Gastrocnemius medialis (tissue), 4 donors: ENCODE measurements around the gene KIAA0930. TPM values are rescaled to one million over a fixed set of nuclear protein-coding genes. Genes with fewer than 3 reads are reported as not detected.
A peak's percentile ranks its signal among the peaks of the same experiment; 100 is the strongest.

ENCODE experiments used
- ATAC-seq, 2 donors: fragments of 150-250 bp; one replicate each; pipeline ENCODE4 v1.9.1; 2016
- DNase-seq, 2 donors: peaks; one replicate each; pipeline ENCODE4 v3.0.0-alpha.2; 2019
- H3K27ac ChIP-seq, 4 donors: fragments of 200-600 bp; sonication (generic); 1 replicate in 1 of 4; 2 replicates in 3 of 4; pipeline ENCODE4 v1.5.1; 2016 to 2018; ENCODE audit warnings: mild to moderate bottlenecking in 2 of 4, moderate library complexity in 1 of 4
- H3K27me3 ChIP-seq, 3 donors: fragments of 200-600 bp; sonication (generic) in 2 of 3; 1 replicate in 1 of 3; 2 replicates in 2 of 3; pipeline versions ENCODE4 v1.5.1 to v1.6.0; 2016 to 2019; ENCODE audit warnings: mild to moderate bottlenecking in 1 of 3, moderate library complexity in 1 of 3
- H3K36me3 ChIP-seq, 2 donors: fragments of 200-600 bp; sonication (generic) in 1 of 2; one replicate each; pipeline ENCODE4 v1.5.1; 2017 to 2018
- H3K4me1 ChIP-seq, 2 donors: fragments of 200-600 bp; sonication (generic) in 1 of 2; one replicate each; pipeline ENCODE4 v1.5.1; 2016 to 2017; ENCODE audit warnings: mild to moderate bottlenecking in 2 of 2
- H3K4me3 ChIP-seq, 4 donors: fragments of 200-600 bp; sonication (generic) in 3 of 4; 1 replicate in 1 of 4; 2 replicates in 3 of 4; pipeline ENCODE4 v1.5.1; 2016 to 2019; ENCODE audit warnings: mild to moderate bottlenecking in 2 of 4
- H3K9me3 ChIP-seq, 3 donors: fragments of 200-600 bp; sonication (generic) in 2 of 3; 1 replicate in 1 of 3; 2 replicates in 2 of 3; pipeline ENCODE4 v1.5.1; 2016 to 2019
- POLR2A ChIP-seq, 2 donors: fragments of 450-650 bp; IDR thresholded peaks; one replicate each; pipeline ENCODE4 v1.6.1; 2017; ENCODE audit warnings: antibody characterized with exemption in 2 of 2, mild to moderate bottlenecking in 2 of 2, moderate library complexity in 2 of 2
- in situ Hi-C, 4 donors: fragments of 200-750 bp; cut with MboI; loops; one replicate each; pipeline versions ENCODE4 v1.15.0 to v1.8.0; 2017; ENCODE audit warnings: low sequenced_read_pairs in 4 of 4
- intact Hi-C: fragments of 100-400 bp; cut with DNase I; formaldehyde crosslinking; loops from one replicate; pipeline ENCODE4 v1.15.1; 2023; ENCODE audit warnings: low total_unique reads
- total RNA-seq, 4 donors: library from RNA; depleted of rRNA; stranded (reverse); fragments of >200 nt; gene quantifications; one replicate each; pipeline versions ENCODE4 v1.1.0 to v1.2.3, GENCODE V29; 2016
- TF ChIP-seq, protein P1 (sequence below), 5 experiments: fragments of 450-650 bp in 3 of 5; fragments of 200-600 bp in 2 of 5; sonication (generic) in 2 of 5; IDR thresholded peaks in 4 of 5; conservative IDR thresholded peaks in 1 of 5; 1 replicate in 4 of 5; 2 replicates in 1 of 5; pipeline ENCODE4 v1.5.1; 2016 to 2019; ENCODE audit warnings: antibody characterized with exemption in 5 of 5, mild to moderate bottlenecking in 3 of 5, moderate library complexity in 3 of 5

KIAA0930 gene
- 10 to 100 TPM; 45.1 to 99.9 (median 53.7) TPM for total RNA-seq

DNA sequence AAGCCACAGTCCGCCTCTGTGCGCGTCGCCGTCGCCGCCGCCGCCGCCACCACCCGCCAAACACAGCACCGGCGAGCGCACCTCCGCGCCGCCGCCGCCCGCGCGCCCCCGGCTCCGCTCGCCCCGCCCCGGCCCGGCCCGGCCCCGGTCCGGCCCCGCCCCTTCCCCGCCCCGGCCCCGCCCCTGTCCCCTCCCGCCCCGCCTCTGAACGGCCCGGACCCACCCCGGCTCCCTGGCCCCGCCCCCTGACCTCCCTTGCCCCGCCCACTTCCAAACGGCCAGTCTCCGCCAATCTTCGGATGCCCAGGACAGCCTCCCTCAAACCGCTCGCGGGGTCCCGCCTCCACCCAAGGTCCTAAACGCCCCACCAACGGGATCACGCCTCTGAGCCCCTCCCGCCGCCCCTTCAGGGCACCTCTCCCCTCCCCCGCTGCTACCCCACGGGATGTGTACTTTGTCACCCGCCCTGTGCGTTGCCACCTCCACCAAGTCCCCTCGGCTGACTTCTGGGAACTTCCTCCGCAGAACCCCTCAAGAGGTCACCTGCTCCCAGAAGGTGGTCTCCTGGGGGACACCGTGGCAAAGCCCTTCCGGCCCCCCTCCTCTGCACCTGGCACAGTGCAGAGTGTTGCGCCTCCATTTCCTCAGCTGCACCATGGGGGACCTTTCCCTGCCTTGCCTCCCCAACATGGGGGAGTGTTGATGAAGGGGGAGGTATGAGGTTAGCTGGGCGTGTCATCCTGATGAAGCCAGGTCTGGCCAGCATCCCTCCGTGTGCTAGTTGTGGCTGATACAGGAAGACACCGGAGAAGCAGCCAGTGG lies at the start of gene KIAA0930:
TSS of gene KIAA0930 (minus strand) at position 85 of the 822 bp plus-strand sequence. CDS start 191 bp downstream, outside the sequence.
- DNase-seq (peak; percentile 69 to 70), ATAC-seq (peak; percentile 69 to 81)
- Histone ChIP-seq H3K27ac (peak within 1 kb of the TSS; percentile 57 to 75 (median 70)), H3K4me1 (peaks cover 8 to 15% of the 10 kb centered on the region in 2 donors), H3K27me3 (no peaks in the 10 kb centered on the region), H3K9me3 (no peaks in the 10 kb centered on the region), H3K36me3 (no peaks in the 10 kb centered on the region), H3K4me3 (peak within 1 kb of the TSS; percentile 59 to 83 (median 72))
- TF ChIP-seq, protein P1, sequence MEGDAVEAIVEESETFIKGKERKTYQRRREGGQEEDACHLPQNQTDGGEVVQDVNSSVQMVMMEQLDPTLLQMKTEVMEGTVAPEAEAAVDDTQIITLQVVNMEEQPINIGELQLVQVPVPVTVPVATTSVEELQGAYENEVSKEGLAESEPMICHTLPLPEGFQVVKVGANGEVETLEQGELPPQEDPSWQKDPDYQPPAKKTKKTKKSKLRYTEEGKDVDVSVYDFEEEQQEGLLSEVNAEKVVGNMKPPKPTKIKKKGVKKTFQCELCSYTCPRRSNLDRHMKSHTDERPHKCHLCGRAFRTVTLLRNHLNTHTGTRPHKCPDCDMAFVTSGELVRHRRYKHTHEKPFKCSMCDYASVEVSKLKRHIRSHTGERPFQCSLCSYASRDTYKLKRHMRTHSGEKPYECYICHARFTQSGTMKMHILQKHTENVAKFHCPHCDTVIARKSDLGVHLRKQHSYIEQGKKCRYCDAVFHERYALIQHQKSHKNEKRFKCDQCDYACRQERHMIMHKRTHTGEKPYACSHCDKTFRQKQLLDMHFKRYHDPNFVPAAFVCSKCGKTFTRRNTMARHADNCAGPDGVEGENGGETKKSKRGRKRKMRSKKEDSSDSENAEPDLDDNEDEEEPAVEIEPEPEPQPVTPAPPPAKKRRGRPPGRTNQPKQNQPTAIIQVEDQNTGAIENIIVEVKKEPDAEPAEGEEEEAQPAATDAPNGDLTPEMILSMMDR (IDR thresholded peaks at IDR 0.05 in 4 of 5, conservative IDR thresholded peaks at IDR 0.05 in 1 of 5), result no peak
- TF ChIP-seq POLR2A (IDR thresholded peaks at IDR 0.05), result no peak
- intact Hi-C loops, result loop anchor here (1.0 to 2.0 kb wide), 2 partner anchors 22 to 78 kb away; partner anchors contain the start of gene NUP50
- in situ Hi-C loops, result no loop called here

DNA sequence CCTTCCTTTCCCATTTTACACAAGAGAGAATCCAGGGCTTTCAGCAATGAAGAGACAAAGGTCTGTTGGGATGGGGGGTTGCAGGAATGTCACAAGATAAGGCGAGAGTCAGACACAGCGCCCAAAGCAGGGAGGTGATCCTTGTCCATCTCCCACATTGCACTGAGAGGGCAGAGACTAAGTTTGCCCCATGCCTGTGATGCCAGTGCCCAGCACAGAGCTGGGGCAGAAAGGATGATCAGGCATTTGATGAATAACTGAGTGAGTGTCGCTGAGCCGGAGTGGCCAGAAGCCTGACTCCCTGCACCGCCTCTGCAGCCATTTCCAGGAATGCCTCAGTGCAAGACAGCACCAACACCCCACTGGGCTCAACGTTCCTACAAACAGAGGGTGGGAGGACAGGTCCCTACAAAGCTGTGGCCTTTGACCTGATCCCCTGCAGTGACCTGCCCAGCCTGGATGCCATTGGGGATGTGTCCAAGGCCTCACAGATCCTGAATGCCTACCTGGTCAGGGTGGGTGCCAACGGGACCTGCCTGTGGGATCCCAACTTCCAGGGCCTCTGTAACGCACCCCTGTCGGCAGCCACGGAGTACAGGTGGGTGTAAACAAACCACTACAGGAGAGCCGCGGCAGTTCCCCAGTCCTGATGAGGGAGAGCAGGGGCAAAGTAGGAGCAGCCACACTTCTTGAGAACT lies 46.3 kb upstream of the KIAA0930 start:
- Histone ChIP-seq H3K9me3 (no peaks in the 10 kb centered on the region), H3K4me3 (no peak overlapping the region), H3K4me1 (peaks cover 19 to 20% of the 10 kb centered on the region in 2 donors), H3K36me3 (no peaks in the 10 kb centered on the region), H3K27me3 (no peaks in the 10 kb centered on the region), H3K27ac (no peak overlapping the region)
- in situ Hi-C loops, result no loop called here
- no peak for TF ChIP-seq POLR2A (IDR thresholded peaks at IDR 0.05)
- TF ChIP-seq, protein P1 (IDR thresholded peaks at IDR 0.05 in 4 of 5, conservative IDR thresholded peaks at IDR 0.05 in 1 of 5), result no peak
- intact Hi-C loops, result no loop called here
- DNase-seq (no peak), ATAC-seq (no peak)

DNA sequence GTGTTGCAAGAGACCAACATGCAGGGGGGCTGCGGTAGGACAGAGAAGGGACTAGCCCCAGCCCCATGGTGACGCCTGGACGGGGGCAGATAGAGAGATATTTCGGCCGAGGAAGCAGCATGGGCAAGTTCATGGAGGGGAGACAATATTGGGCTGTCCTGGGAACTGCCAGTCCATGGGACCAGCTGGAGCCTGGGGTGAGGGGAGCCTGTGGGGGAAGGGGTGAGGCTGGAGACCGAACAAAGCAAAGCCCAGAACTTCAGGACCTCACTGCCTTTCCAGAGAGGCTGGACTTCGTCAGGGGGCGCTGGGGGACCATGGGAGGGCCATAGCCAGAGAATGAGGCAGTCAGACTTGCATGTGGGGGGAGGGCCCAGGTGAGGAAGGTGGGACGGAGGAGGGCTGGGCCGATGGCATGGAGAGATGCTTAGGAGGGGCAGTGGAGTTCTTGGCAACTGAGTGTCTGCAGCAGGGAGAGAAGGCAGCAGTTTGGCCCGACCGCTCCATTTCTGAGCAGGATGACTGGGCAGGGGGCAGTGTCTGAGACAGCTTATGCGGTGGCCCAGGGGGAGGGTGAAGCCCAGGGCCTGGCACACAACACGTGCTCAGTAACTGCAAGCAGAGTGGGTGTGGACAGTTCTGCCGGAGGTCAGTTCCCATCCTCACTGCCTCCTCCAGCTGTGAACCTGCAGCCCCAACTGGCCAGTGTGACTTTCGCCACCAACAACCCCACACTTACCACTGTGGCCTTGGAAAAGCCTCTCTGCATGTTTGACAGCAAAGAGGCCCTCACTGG lies 44.8 kb upstream of the KIAA0930 start:
- Histone ChIP-seq H3K4me3 (peak overlapping the region; percentile 49 to 67 (median 60)), H3K27ac (peak overlapping the region; percentile 80 to 90 (median 88)), H3K9me3 (no peaks in the 10 kb centered on the region), H3K27me3 (no peaks in the 10 kb centered on the region), H3K4me1 (peaks cover 12 to 16% of the 10 kb centered on the region in 2 donors), H3K36me3 (no peaks in the 10 kb centered on the region)
- in situ Hi-C loops, result no loop called here
- intact Hi-C loops, result loop anchor here (2.0 kb wide), 1 partner anchor 23 kb away; the partner anchor contains the start of gene FAM118A
- ATAC-seq (peak; percentile 47 to 52), DNase-seq (peak in 1 of 2 donors; percentile 38)
- TF ChIP-seq POLR2A (IDR thresholded peaks at IDR 0.05), result no peak
- TF ChIP-seq, protein P1 (IDR thresholded peaks at IDR 0.05 in 4 of 5, conservative IDR thresholded peaks at IDR 0.05 in 1 of 5), result no peak

DNA sequence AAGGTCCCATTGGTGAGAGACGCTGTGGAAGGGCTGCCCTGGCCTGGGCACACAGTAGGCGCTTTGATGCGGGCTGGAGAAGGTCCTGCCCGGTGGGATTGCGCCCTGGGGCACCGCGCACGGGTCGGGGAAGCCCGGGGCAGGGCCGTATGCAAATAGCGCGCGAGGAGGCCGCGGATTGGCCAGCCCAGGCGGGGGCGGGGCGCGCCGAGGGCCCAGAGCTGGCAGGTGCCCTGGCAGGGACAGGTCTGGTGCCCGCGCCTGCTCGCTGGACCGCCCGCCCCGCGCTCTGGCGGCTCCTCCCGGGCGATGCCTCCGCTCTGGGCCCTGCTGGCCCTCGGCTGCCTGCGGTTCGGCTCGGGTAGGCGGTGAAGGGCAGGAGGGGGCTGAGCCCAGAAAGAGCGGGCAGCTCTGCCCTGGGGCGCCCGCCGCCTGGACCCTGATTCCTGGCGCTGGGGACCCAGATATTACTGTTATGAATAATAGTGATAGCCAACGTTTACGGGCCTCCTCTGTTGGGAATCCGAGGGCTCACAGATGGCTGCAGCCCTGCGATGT lies 44.1 kb upstream of the KIAA0930 start, which contains the start of gene UPK3A:
TSS of gene UPK3A (plus strand) at position 245 of the 558 bp plus-strand sequence. CDS start at position 310, 65 bp downstream.
- Histone ChIP-seq H3K4me3 (peak within 1 kb of the TSS; percentile 49 to 67 (median 60)), H3K27ac (peak within 1 kb of the TSS; percentile 80 to 90 (median 88))
- in situ Hi-C loops, result no loop called here

More for the DNA sequence above, 44.1 kb upstream of the KIAA0930 start, which contains the start of gene UPK3A:
- TF ChIP-seq, protein P1 (IDR thresholded peaks at IDR 0.05 in 4 of 5, conservative IDR thresholded peaks at IDR 0.05 in 1 of 5), result no peak
- peak; percentile 79 to 85 for TF ChIP-seq POLR2A (IDR thresholded peaks at IDR 0.05)
- Histone ChIP-seq H3K27me3 (no peaks in the 10 kb centered on the region), H3K36me3 (no peaks in the 10 kb centered on the region), H3K4me1 (peaks cover 8 to 10% of the 10 kb centered on the region in 2 donors), H3K9me3 (no peaks in the 10 kb centered on the region)
- ATAC-seq (peak; percentile 85 to 87), DNase-seq (peak; percentile 72 to 87)
- intact Hi-C loops, result loop anchor here (2.0 kb wide), 1 partner anchor 24 kb away; the partner anchor contains the start of gene FAM118A
